ENCODE data around the gene NANOGP8.
"Not testable (repeated sequence)": the region's sequence is repeated elsewhere in the genome, so short reads cannot be mapped to it uniquely, and the experiment has no call there.

Gene NANOGP8, protein sequence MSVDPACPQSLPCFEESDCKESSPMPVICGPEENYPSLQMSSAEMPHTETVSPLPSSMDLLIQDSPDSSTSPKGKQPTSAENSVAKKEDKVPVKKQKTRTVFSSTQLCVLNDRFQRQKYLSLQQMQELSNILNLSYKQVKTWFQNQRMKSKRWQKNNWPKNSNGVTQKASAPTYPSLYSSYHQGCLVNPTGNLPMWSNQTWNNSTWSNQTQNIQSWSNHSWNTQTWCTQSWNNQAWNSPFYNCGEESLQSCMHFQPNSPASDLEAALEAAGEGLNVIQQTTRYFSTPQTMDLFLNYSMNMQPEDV

DNA sequence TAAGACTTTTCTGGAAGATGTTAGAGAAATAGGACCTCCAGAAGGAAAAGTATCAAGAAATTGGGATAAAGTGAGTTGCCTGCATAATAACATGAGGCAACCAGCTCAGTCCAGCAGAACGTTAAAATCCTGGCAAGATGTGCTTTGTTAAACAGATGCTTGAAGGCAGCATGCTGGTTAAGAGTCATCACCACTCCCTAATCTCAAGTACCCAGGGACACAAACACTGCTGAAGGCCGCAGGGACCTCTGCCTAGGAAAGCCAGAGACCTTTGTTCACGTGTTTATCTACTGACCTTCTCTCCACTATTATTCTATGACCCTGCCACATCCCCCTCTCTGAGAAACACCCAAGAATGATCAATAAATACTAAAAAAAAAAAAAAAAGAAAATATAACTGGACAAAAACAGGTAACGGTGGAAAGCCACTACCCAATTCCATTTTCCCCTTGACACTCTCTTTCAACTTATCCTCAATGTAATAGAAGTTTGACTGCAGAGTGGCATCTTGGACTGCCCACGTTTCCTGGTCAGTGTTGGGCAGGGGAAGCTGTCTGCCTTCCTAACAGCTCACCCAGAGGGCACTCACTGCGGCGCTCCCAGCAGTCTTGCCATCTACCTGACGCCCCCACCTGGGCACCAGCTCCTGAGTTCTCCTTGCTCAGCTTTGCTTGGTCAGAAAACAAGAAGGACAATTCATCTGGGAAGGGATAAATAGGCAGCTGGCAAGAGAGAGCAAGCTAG, at the start of gene NANOGP8:
Gene NANOGP8 (minus strand): TSS at position 120 of the 744 bp plus-strand sequence. CDS start 185 bp downstream, outside the sequence.
- H3K4me1 ChIP-seq (ENCODE audit: control insufficient read depth, insufficient read depth, low read length); H3K9me3 ChIP-seq (ENCODE audit: control insufficient read depth, insufficient read depth, low read length); H3K4me3 ChIP-seq (ENCODE audit: low read depth, low read length); H3K27me3 ChIP-seq (ENCODE audit: control insufficient read depth, insufficient read depth, low read length); H3K9ac ChIP-seq (ENCODE audit: low read depth, low read length); H3K36me3 ChIP-seq (ENCODE audit: control insufficient read depth, insufficient read depth, low read length): not testable (repeated sequence)

DNA sequence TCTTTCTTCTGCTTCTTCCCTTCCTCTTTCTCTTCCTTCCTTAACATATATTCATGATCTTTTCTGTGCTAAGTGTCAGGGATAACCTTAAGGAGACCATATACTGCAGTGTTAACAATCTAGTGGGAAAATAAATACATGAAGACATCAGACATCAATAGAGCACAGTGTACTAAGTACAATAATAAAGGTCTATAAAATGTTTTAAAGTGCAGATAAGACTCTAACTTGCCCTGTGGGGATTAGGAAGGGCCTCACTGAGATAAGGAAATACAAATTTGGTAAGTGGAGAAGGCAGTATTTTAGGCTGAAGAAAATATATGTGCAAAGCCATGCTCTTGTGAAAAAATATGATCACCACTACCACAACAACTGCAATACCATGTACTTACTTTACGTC, 49.2 kb upstream of the NANOGP8 start:
- Histone ChIP-seq H3K9me3 (ENCODE audit: control insufficient read depth, insufficient read depth, low read length) (no peaks in the 10 kb centered on the region), H3K4me3 (ENCODE audit: low read depth, low read length) (no peak overlapping the region), H3K27me3 (ENCODE audit: control insufficient read depth, insufficient read depth, low read length) (no peaks in the 10 kb centered on the region), H3K36me3 (ENCODE audit: control insufficient read depth, insufficient read depth, low read length) (no peaks in the 10 kb centered on the region), H3K4me1 (ENCODE audit: control insufficient read depth, insufficient read depth, low read length) (no peaks in the 10 kb centered on the region), H3K9ac (ENCODE audit: low read depth, low read length) (no peak overlapping the region)

DNA sequence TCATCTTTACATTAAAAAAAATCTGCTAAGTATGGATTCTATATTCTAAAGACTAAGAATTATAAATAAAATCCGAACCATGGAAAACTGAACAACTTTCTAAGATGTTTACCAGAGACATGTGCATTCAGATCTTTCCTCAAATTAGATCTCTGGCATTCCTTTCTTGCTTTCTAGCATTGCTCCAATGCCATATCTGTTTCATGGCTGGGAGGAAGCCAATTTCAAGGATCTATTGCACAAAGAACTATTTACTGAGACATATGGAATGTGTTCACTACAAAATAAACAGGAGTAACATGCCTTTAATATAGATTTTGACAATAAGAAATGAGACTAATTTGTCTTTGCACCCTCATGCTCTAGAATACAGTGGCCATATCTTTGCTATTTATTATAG, 45.1 kb upstream of the NANOGP8 start:
- Histone ChIP-seq H3K36me3 (ENCODE audit: control insufficient read depth, insufficient read depth, low read length) (no peaks in the 10 kb centered on the region), H3K9ac (ENCODE audit: low read depth, low read length) (no peak overlapping the region), H3K9me3 (ENCODE audit: control insufficient read depth, insufficient read depth, low read length) (no peaks in the 10 kb centered on the region), H3K4me3 (ENCODE audit: low read depth, low read length) (no peak overlapping the region), H3K4me1 (ENCODE audit: control insufficient read depth, insufficient read depth, low read length) (no peaks in the 10 kb centered on the region), H3K27me3 (ENCODE audit: control insufficient read depth, insufficient read depth, low read length) (no peaks in the 10 kb centered on the region)

DNA sequence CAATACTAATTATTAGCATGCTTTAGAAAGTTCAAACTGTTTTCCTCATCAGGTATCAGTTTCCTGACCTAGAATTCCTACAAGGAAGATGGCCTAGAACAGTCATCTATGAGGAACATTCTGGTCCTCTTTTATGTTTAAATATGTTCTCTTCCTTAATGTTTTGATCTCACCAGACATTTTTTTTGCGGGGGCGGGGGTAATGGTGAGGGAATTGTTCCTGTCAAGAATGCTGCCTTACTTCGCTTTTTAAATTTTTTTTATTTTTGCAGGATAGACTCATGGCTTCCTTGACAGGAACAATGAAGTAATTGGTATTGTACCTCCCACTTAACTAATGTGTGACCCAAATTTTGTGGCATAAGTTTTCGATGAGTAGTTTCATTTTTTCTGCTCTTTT, 44.3 kb upstream of the NANOGP8 start:
- Histone ChIP-seq H3K27me3 (ENCODE audit: control insufficient read depth, insufficient read depth, low read length) (no peaks in the 10 kb centered on the region), H3K36me3 (ENCODE audit: control insufficient read depth, insufficient read depth, low read length) (no peaks in the 10 kb centered on the region), H3K4me3 (ENCODE audit: low read depth, low read length) (no peak overlapping the region), H3K9me3 (ENCODE audit: control insufficient read depth, insufficient read depth, low read length) (no peaks in the 10 kb centered on the region), H3K9ac (ENCODE audit: low read depth, low read length) (no peak overlapping the region), H3K4me1 (ENCODE audit: control insufficient read depth, insufficient read depth, low read length) (no peaks in the 10 kb centered on the region)

DNA sequence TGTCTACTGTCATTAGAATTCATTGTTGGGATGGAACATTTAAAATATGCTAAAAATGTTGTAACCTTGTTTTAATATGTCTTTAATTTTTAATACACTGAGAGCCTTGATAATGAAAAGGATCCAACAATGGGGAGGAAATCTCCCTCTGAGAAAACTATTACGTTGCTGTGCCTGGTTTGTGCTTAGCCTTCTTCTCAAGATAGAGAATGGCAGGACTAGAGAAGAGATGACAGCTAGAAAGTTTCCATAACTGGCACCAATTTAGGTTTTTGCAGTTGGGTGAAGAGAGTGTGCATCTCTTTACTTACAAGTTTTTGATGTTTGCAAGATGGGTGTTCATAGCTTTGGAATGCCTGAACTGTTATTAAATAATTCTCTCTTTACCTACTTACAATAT, 42.6 kb upstream of the NANOGP8 start:
- no peak overlapping the region for H3K4me3 ChIP-seq (ENCODE audit: low read depth, low read length)
- H3K9me3 ChIP-seq (ENCODE audit: control insufficient read depth, insufficient read depth, low read length) = no peaks in the 10 kb centered on the region
- H3K9ac ChIP-seq (ENCODE audit: low read depth, low read length) = no peak overlapping the region
- no peaks in the 10 kb centered on the region for H3K36me3 ChIP-seq (ENCODE audit: control insufficient read depth, insufficient read depth, low read length)
- no peaks in the 10 kb centered on the region for H3K27me3 ChIP-seq (ENCODE audit: control insufficient read depth, insufficient read depth, low read length)
- H3K4me1 ChIP-seq (ENCODE audit: control insufficient read depth, insufficient read depth, low read length) = no peaks in the 10 kb centered on the region

DNA sequence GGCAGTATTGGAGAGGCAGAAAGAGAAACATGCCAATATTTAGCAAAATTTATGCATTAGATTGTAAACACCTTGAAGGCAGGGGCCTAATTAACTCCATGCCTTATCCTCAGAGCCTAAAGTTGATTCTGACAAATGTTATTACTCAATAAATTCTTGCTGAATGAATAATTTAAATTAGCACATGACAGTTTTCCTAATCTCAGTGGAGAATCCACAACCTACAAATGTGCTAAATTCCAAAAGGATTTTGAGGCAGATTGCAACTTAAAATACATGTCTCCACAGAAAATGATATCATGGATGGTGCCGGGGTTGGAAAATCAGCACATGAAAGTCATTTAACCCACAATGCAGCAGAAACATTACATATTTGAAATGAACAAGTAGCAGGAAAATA, 41.1 kb upstream of the NANOGP8 start:
- no peak overlapping the region for H3K9ac ChIP-seq (ENCODE audit: low read depth, low read length)
- H3K4me1 ChIP-seq (ENCODE audit: control insufficient read depth, insufficient read depth, low read length) = no peaks in the 10 kb centered on the region
- H3K27me3 ChIP-seq (ENCODE audit: control insufficient read depth, insufficient read depth, low read length) = no peaks in the 10 kb centered on the region
- H3K4me3 ChIP-seq (ENCODE audit: low read depth, low read length) = no peak overlapping the region
- no peaks in the 10 kb centered on the region for H3K9me3 ChIP-seq (ENCODE audit: control insufficient read depth, insufficient read depth, low read length)
- no peaks in the 10 kb centered on the region for H3K36me3 ChIP-seq (ENCODE audit: control insufficient read depth, insufficient read depth, low read length)

DNA sequence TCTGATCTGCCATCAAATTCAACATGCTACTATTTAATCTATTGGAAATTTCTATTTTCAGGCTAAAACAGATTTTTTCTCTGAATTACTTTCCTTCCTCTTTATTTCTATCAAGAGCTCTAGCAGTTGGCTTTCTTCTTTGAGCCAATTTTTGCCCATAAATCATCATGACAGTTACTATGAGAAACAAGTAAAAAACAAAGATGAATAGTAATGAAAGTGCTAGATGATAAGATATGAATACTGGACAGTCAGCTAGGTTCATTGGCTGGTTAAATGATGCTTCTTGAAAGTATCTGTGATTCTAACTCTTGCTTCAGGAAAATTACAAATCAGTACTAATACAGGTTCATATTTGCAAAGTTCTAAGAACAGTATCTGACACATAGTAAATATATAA, 38.6 kb upstream of the NANOGP8 start:
- no peaks in the 10 kb centered on the region for H3K4me1 ChIP-seq (ENCODE audit: control insufficient read depth, insufficient read depth, low read length)

DNA sequence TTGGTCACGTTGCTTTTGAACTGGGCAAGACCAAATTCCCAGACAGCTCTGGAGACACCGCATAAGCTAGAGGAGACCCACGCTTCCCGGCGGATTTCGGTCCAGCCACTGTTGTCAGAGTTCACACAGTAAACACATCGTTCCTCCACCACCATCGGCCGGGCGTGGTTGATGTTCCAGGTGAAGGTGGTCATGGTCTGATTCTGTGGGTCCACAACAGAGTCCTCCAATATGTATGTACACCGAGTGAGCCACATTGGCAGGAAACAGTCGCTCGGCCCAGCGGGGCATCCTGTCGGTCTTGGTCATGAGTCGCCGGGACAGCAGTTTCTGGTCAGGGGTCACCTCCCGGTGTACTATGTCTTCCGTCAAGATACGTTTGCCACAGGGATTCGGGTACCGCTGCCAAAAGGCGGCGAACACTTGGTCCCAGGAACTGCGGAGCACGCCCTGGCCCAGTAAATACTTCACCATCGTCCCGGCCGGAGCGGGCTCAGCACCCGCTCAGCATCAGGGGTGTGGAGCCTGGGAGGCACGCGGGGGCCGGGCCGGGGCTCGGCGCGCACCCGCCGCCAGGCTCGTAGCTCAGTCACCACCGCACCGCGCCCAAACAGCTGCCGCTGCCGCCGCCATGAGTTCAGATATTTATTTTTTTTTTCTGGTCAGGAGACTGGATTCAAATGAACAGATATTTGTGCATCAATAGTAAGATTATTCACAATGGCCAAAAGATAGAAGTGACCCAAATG, 36.7 kb upstream of the NANOGP8 start:
- H3K36me3 ChIP-seq (ENCODE audit: control insufficient read depth, insufficient read depth, low read length) = no peaks in the 10 kb centered on the region
- no peaks in the 10 kb centered on the region for H3K9me3 ChIP-seq (ENCODE audit: control insufficient read depth, insufficient read depth, low read length)
- no peak overlapping the region for H3K9ac ChIP-seq (ENCODE audit: low read depth, low read length)
- H3K4me1 ChIP-seq (ENCODE audit: control insufficient read depth, insufficient read depth, low read length) = peaks cover 3% of the 10 kb centered on the region
- no peaks in the 10 kb centered on the region for H3K27me3 ChIP-seq (ENCODE audit: control insufficient read depth, insufficient read depth, low read length)
- H3K4me3 ChIP-seq (ENCODE audit: low read depth, low read length) = no peak overlapping the region

More for the DNA sequence above, 38.6 kb upstream of the NANOGP8 start:
- Histone ChIP-seq H3K9me3 (ENCODE audit: control insufficient read depth, insufficient read depth, low read length) (no peaks in the 10 kb centered on the region), H3K36me3 (ENCODE audit: control insufficient read depth, insufficient read depth, low read length) (no peaks in the 10 kb centered on the region), H3K27me3 (ENCODE audit: control insufficient read depth, insufficient read depth, low read length) (no peaks in the 10 kb centered on the region), H3K9ac (ENCODE audit: low read depth, low read length) (no peak overlapping the region), H3K4me3 (ENCODE audit: low read depth, low read length) (no peak overlapping the region)

DNA sequence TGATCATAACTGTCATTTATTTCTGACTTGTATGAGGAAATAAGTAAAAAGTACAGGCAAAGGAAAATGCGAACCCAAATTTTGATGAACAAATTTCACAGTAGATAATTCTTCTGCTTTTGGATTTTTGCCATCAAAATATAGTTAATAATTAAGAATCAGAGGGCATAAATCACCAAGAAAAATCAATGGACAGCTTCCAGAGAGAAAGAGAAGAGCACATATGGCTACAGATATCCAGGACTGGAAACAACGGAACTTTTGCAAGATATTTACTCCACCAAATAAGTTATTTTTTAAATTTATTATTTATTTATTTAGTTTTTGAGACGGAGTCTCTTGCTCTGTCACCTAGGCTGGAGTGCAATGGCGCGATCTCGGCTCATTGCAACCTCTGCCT, 35.1 kb upstream of the NANOGP8 start:
- Histone ChIP-seq H3K4me3 (ENCODE audit: low read depth, low read length) (no peak overlapping the region), H3K36me3 (ENCODE audit: control insufficient read depth, insufficient read depth, low read length) (no peaks in the 10 kb centered on the region), H3K9ac (ENCODE audit: low read depth, low read length) (no peak overlapping the region), H3K27me3 (ENCODE audit: control insufficient read depth, insufficient read depth, low read length) (no peaks in the 10 kb centered on the region), H3K4me1 (ENCODE audit: control insufficient read depth, insufficient read depth, low read length) (peaks cover 3% of the 10 kb centered on the region), H3K9me3 (ENCODE audit: control insufficient read depth, insufficient read depth, low read length) (no peaks in the 10 kb centered on the region)

DNA sequence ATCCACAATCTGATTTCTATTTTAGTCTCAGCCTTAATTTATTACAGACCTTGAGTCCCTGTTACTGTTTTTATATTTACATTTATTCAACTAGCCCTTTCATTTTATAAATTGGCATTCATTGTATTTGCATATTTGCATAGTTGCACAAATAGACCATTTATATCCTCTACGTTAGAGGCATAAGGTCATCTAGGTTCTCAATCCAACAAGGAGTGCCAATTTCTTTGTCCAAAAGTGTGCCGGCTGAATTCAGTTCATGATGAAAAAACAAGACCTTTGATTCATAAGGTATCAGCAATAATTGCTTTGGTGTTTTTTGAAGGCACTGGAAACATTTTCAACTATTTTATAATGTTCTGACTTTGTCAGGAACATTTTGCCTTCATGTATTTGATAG, 33.9 kb upstream of the NANOGP8 start:
- H3K27me3 ChIP-seq (ENCODE audit: control insufficient read depth, insufficient read depth, low read length) = no peaks in the 10 kb centered on the region
- H3K9ac ChIP-seq (ENCODE audit: low read depth, low read length) = no peak overlapping the region
- H3K4me1 ChIP-seq (ENCODE audit: control insufficient read depth, insufficient read depth, low read length) = peaks cover 3% of the 10 kb centered on the region
- H3K9me3 ChIP-seq (ENCODE audit: control insufficient read depth, insufficient read depth, low read length) = no peaks in the 10 kb centered on the region
- H3K36me3 ChIP-seq (ENCODE audit: control insufficient read depth, insufficient read depth, low read length) = no peaks in the 10 kb centered on the region
- no peak overlapping the region for H3K4me3 ChIP-seq (ENCODE audit: low read depth, low read length)

DNA sequence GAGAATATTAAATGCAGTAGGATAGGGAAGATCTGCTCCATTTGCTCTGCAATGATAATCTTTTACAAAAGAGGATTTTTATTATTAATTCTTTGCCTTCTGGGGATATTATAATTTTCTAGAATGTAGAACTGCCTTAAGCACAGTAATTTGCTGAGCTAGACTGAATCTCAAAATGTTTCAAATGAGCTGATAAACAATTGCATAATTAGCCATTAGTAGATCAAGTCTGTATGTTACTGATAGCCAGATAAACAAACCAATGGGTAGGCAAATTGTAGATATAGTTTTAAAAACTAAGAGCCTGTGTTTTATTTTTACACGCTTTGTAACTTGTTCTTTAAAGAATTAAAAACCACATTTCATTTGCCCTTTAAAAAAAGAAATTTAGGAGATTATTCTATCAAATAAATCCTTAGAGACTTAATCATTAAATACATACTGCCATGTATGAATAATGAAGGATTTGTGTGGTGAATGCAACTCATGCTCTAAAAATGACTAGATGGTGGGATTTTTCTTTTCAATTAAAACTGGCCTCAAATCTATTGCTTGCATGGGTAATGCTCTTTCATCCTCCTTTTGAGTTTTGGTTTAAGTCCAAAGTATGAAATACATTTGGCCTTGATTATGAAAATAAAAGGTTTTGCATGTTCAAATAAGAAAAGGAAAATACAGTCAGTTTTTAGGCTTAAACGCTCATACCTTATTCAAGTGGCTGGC, 32.6 kb upstream of the NANOGP8 start:
- Histone ChIP-seq H3K9ac (ENCODE audit: low read depth, low read length) (no peak overlapping the region), H3K36me3 (ENCODE audit: control insufficient read depth, insufficient read depth, low read length) (no peaks in the 10 kb centered on the region), H3K4me3 (ENCODE audit: low read depth, low read length) (no peak overlapping the region), H3K4me1 (ENCODE audit: control insufficient read depth, insufficient read depth, low read length) (peaks cover 3% of the 10 kb centered on the region), H3K9me3 (ENCODE audit: control insufficient read depth, insufficient read depth, low read length) (no peaks in the 10 kb centered on the region), H3K27me3 (ENCODE audit: control insufficient read depth, insufficient read depth, low read length) (no peaks in the 10 kb centered on the region)

Data from iPS-15b (cell line).